ENCODE results near the gene NUDT13.

Gene NUDT13

DNA sequence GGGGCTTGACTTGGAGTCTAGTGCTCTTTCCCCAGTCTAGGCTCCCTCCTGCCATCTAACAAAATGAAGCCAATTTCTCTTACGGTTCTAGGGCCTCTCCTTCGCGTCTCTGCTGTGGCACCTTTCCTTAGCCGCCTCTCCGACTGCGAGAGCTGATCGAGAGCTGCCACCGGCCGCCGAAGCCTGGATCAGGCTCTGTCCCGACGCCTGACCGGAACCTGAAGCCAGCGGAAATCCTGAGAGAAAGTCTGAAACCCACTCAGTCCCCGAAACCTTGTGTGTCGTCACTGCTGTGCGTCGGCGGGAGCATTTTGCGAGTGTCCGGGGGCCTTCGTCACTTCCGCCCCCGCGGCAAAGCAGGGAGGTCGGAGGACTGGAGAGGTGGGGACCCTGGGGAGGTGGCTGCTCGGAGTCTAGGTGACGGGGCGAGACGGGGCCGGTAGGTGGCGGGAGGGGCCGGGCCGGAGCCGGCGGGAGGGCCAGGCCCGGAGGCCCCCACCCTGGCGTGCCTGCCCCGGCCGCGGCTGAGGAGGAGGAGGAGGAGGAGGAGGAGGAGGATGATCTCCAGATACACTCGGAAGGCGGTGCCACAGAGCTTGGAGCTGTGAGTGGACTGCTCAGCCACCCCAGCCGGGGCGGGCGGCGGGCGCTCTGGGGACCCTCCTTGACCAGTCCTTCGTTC is 57.7 kb downstream of the NUDT13 start, which contains the start of the genes ECD and FAM149B1:
ECD (minus strand) TSS at position 226 of the 682 bp plus-strand sequence. CDS start 4,071 bp downstream, outside the sequence.
FAM149B1 (plus strand) TSS at position 337 of the 682 bp plus-strand sequence; CDS start at position 558, 221 bp downstream.
- DNase-seq = peak; percentile 57

DNA sequence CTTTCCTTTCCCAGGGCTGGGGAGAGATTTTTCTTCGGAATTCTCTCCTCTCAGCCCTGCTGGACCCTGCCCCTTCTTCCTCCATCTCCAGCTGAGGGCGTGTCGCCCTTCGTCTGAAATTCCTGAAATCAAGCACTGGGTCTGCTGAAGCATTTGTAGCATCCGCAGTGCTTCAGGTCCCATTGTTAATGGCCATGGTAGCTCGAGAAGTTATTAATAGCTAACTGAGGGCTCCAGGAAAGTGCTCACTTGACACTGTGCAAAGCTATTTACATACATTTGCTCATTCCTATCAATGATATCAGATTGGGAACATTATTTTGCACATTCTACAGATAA is 58.2 kb downstream of the NUDT13 start:
- no peak for DNase-seq

DNA sequence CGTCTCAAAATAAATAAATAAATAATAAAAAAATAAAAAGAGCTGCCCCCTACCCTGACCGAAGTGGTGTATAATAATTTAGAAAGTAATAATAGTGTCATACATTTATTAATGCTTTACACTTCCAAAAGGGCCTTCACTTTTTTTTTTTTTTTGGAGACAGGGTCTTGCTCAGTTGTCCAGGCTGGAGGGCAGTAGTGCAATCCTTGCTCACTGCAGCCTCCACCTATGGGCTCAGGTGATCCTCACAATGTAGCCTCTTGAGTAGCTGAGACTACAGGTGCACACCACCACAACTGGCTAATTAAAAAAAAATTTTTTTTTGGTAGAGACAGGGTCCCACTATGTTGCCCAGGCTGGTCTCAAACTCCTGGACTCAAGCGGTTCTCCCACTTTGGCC is 59.1 kb downstream of the NUDT13 start:
- no peak for DNase-seq

DNA sequence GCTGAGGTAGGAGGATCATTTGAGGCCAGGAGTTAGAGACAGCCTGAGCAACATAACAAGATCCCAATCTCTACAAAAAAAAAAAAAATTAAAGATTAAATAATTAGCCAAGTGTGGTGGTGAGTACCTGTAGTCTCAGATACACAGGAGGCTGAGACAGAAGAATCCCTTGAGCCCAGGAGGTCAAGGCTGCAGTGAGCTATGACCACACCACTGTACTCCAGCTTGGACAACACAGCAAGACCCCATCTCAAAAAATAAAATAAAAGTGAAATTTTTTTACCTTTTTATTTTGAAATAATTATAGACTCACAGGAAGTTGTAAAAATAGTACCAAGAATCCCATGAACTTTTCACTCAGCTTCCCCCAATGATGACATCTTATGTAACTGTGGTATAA is 62.6 kb downstream of the NUDT13 start:
- no peak for DNase-seq

GRCh38 chr10:73174148-73174925 is 64.1 kb downstream of the NUDT13 start:
- DNase-seq = no peak

Data from DMS79 (cell line).